SH-SY5Y (cell line): ENCODE data around the gene MAN2A1.

Experiments used
- GATA2 ChIP-seq: IDR thresholded peaks from 2 replicates; pipeline ENCODE4 v1.6.1; 2011; ENCODE audit warnings: mild to moderate bottlenecking, low read depth, low read length
- GATA3 ChIP-seq: IDR thresholded peaks from 2 replicates; pipeline ENCODE4 v1.6.1; 2011; ENCODE audit warnings: low read depth, mild to moderate bottlenecking, low read length, moderate library complexity

GRCh38 chr5:109857405-109858031, 167.8 kb downstream of the MAN2A1 start:
- TF ChIP-seq GATA3 = no peak
- TF ChIP-seq GATA2 = no peak
